Thoracic aorta (tissue), 2 donors: ENCODE data around the gene WNK2. TPM values are rescaled to one million over a fixed set of nuclear protein-coding genes. Genes with fewer than 3 reads are reported as not detected.

Experiments
- ATAC-seq: fragments of 150-250 bp; one replicate; pipeline ENCODE4 v1.8.0; 2017; ENCODE audit warnings: low read depth; ENCODE audit not compliant: insufficient number of reproducible peaks, low FRiP score
- DNase-seq: peaks from one replicate; pipeline ENCODE4 v3.0.0-alpha.2; 2020; ENCODE audit warnings: low spot score
- H3K27ac ChIP-seq, 2 donors: fragments of 200-600 bp; sonication (generic); 1 replicate in 1 of 2; 2 replicates in 1 of 2; pipeline ENCODE4 v1.5.1; 2016; ENCODE audit warnings: mild to moderate bottlenecking in 2 of 2, moderate library complexity in 2 of 2
- H3K27me3 ChIP-seq: fragments of 200-600 bp; sonication (generic); replicated peaks from 2 replicates; pipeline ENCODE4 v1.6.0; 2016; ENCODE audit warnings: mild to moderate bottlenecking; ENCODE audit not compliant: insufficient read depth
- H3K36me3 ChIP-seq: fragments of 200-600 bp; sonication (generic); one replicate; pipeline ENCODE4 v1.5.1; 2016
- H3K4me1 ChIP-seq, 2 donors: fragments of 200-600 bp; sonication (generic); 1 replicate in 1 of 2; 2 replicates in 1 of 2; pipeline versions ENCODE4 v1.5.1 to v1.6.0; 2016; ENCODE audit warnings: low read depth in 2 of 2, mild to moderate bottlenecking in 1 of 2; ENCODE audit not compliant: control insufficient read depth in 1 of 2
- H3K4me3 ChIP-seq: fragments of 200-600 bp; sonication (generic); 2 replicates; pipeline ENCODE4 v1.5.1; 2016; ENCODE audit warnings: mild to moderate bottlenecking
- H3K9me3 ChIP-seq: fragments of 200-600 bp; sonication (generic); 2 replicates; pipeline ENCODE4 v1.5.1; 2016
- CTCF ChIP-seq: fragments of 200-600 bp; sonication (generic); IDR thresholded peaks from one replicate; pipeline ENCODE4 v1.5.1; 2019; ENCODE audit warnings: antibody characterized with exemption
- total RNA-seq, 2 donors: library from RNA; depleted of rRNA; stranded (reverse); fragments of >200 nt; gene quantifications; one replicate each; pipeline versions ENCODE4 v1.1.0 to v1.2.3, GENCODE V29; 2016

WNK2 gene
- total RNA-seq, 2 donors from 2014 or later = 0.95 to 4.7 TPM

GRCh38 chr9:93259490-93260262 is 75.7 kb downstream of the WNK2 start:
- Histone ChIP-seq H3K4me3 (no peak overlapping the region), H3K9me3 (no peaks in the 10 kb centered on the region), H3K36me3 (no peaks in the 10 kb centered on the region), H3K27me3 (no peaks in the 10 kb centered on the region), H3K27ac (no peak overlapping the region), H3K4me1 (no peaks in the 10 kb centered on the region)
- no peak for TF ChIP-seq CTCF
- ATAC-seq (no peak), DNase-seq (no peak)

DNA sequence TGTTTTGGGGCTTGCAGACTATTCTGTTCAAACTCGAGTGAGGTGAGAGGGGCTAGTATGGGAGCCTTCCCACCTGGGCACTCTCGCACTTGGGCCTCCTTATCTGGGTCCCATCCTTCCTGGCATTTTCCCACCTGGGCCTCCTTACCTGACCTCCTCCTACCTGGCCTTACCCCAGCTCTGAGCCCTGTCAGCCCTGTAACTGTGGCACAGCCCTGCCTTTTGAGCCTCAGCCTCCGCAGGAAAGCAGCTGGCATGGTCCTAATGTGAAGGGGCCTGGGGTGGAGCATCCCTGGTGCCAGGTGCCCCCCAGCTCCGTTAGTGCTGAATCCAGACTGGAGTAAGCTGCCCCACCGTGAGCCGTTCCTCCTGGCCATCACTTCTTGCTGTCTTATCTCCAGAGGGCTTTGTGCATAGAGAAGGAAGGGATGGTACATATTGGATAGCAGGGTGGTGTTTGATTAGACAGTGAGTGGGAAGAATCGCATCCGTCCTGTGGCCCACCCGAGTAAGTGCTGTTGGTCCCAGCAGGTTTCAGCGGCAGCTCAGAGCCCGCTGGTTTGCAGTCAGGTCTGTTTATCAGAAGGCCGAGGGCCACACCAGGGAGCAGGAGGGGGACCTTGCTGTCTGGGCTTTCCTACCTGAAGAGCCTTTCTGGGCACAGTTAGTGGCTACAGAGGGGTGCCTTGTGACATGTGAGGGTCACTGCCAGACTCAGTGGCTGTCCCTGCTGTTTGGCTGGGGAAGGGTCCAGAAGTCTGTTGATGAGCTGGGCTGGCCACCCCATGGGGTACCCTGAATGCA is 76.5 kb downstream of the WNK2 start:
- no peaks in the 10 kb centered on the region for H3K27me3 ChIP-seq
- H3K4me1 ChIP-seq = no peaks in the 10 kb centered on the region
- no peak overlapping the region for H3K27ac ChIP-seq
- ATAC-seq (no peak), DNase-seq (no peak)
- H3K4me3 ChIP-seq = no peak overlapping the region
- H3K9me3 ChIP-seq = no peaks in the 10 kb centered on the region
- TF ChIP-seq CTCF = no peak
- H3K36me3 ChIP-seq = no peaks in the 10 kb centered on the region

GRCh38 chr9:93261281-93261680 is 77.3 kb downstream of the WNK2 start:
- no peak for ATAC-seq
- Histone ChIP-seq H3K4me3 (no peak overlapping the region), H3K36me3 (no peaks in the 10 kb centered on the region), H3K27me3 (no peaks in the 10 kb centered on the region), H3K27ac (no peak overlapping the region), H3K9me3 (no peaks in the 10 kb centered on the region), H3K4me1 (no peaks in the 10 kb centered on the region)
- no peak for DNase-seq
- TF ChIP-seq CTCF = no peak

- H3K27ac ChIP-seq = no peak overlapping the region
- no peak overlapping the region for H3K4me3 ChIP-seq
- H3K9me3 ChIP-seq = no peaks in the 10 kb centered on the region
- no peaks in the 10 kb centered on the region for H3K4me1 ChIP-seq
- no peak for TF ChIP-seq CTCF
- H3K36me3 ChIP-seq = no peaks in the 10 kb centered on the region
- ATAC-seq (no peak), DNase-seq (no peak)
- H3K27me3 ChIP-seq = no peaks in the 10 kb centered on the region
Observed at GRCh38 chr9:93261735-93262523, 78.0 kb downstream of the WNK2 start.
